SKM-1 treated with dmso at 0.1 percent for 144 hours (cell line): ENCODE measurements around the gene SYT6.
A peak's percentile ranks its signal among the peaks of the same experiment; 100 is the strongest.

ENCODE experiments used
- DNase-seq: peaks from one replicate; lab custom pipeline; 2025; ENCODE audit not compliant: unreplicated experiment; lab: John Stamatoyannopoulos, UW

Gene SYT6

DNA sequence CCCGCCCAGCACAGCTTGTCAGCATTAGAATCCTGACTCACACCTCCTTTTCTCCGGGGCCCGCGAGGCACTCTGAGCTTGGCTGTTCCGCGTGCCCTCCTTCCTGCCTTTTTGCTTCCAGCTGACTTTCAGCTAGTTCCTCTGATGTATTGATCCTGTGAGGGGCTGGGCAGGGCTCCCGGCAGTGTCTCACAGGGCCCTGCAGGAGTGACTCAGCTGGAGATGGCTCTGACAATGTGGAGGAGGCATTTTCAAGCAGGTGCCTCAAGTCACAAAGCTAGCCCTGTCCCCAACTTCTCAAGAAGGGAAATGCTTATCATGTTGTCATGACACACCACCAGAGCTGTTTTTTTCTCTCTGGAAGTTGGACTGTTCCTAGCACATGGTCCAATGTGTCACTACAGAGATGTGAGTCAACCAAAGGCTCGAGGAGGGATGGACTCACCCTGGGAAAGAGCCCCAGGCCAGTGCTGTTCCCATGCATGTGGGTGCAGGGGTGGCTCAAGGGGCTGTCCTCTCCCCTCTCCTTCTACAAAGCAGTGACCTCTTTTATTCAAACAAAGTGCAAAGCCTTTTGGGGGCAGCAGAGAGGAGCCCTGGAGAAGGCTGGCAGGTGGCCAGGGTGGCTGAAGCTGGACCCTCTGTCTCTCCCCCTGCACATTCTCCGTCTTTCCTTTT is 30.6 kb downstream of the SYT6 start:
- DNase-seq, result no peak

DNA sequence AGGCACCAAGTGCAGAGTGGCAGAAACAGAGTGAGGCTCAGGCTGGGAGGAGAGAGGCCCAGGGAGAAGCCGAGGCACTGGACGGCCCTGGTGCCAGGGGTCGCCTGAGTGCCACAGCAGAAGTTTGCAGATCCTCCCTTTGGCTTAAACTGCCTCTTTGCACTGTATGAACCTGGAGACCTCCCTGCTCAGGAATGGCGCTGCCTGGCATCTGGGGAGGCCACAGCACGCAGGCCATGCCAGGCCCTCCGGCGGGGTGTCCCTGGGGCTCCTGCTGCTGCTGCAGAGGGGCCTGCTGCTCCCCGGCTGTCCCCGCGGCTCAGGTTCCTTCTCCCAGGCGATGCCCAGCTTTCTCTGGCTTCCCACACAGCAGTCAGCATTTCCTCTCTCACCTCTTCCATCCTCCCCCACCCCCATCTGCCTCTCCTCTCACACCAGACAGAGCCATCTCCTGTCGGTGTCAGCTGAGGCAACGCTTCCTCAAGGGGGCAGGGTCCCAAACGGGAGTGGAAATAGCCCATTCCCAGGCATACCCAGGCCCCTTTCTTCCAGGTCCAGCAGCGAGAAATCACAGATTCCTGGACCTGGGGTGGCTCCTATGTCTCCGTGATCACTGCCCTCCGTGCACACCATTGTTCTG is 35.2 kb downstream of the SYT6 start:
- no peak for DNase-seq

DNA sequence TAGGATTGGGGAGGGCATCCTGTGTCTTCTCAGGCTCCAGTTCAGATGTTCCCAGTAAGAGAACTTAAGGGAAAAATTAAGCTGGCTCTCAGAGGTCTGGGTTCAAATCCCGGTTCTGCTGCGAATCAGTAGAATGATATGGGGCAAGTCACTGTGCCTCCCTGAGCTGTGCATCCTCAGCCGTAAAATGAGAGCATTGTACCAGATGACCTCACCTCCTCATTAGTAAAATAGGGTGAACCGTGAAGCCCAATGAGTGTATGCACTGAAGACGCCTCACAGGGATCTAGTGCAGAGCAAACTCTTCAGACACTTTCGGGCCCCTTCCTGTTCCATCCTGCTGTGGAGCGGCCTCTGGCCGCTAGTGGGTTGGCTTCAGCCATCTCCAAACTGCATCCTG is 36.0 kb downstream of the SYT6 start:
- DNase-seq, result no peak

DNA sequence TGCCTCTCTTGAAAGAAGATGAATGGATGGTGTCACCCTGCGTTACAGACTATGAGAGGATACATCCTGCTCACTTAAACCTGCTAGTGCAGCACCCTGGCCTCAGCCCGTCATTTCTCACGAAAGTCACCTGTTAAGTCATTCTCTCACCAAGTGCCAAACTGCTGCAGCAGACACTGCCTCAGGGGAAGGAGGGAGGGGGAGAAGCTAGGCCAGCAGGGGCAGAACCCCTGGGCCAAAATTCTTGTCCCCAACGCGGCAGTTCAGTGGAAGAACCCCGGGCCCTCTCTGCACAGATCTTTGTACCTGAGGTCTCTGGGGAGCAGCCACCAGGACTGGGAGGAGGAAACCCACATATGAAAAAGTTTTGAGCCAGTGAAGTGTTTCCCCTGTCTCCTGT is 37.6 kb downstream of the SYT6 start:
- no peak for DNase-seq

DNA sequence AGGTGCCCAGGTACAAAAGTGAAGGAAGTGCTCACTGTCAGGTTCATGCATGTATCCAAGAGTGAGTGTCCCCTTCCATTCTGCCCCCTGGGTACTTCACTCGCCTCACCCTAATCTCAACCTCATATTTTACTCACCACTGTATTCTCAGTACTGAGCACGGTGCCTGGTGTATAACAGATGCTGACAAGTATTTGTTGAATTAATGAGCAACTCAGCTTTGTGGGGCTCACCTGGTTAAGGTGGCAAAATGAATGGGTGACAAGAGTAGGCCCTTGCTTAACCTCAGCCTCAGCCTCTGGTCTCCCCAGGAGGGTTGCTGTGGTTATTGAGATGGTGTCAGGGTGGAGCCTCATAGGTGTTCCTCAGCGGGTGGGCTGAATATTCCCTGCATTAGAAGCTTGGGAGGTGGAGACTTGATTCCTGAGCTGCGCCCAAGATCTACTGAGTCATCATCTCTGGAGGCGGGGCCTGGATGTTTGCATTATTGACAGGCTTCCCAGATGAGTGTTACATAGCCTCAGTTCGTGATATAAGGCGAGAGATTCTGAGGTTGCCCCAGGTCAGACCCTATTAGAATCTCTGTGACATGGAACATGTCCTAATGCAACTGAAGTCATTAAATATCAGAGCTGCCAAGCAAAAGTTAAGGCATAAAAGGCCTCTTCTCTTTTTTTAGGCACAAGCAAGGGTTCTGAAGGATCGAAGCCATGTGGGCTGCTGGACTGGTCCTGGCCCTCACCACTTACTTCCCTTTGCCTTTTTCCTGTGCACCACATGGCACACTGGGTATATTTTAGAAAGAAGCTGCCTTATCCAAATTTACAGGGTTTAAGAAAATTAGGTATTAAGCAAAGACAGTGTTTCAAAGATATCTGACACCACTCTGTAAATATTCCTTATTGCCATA is 39.2 kb downstream of the SYT6 start:
- DNase-seq, result no peak

DNA sequence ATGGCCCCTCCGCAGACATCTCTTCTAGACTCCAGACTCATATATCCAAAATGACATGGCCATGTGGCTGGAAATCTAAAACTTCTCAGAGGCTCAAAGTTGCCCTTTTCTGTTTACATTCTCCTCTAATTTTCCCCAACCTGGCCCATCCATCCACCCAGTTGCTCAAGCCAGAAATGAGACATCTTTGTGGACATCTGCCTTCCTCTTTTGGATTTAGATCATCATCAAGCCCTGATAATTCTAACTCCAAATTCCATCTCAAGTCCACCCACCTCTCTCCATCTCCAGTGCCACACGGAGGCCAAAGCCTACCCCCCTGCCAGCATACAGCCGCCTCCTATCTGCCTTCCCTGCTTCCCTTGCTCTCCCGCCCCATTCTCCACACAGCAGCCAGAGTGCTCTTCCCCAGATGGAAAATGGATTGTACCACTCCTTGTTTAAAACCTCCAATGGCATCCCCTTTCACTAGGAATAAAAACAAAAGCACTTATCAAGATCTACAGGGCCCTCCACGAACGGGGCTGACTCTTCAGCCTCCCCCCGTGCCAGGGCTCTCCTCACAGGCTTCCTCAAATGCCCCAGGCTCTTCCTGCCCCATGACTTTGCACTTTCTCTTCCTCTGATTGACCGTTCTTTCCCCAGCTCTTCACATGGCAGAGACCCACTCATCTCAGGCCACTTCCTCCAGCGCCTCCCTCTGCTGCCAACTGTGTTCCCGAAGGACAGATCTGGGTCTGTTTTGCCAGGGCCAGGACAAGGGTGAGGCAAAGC is 40.1 kb downstream of the SYT6 start:
- DNase-seq, result peak; percentile 67

DNA sequence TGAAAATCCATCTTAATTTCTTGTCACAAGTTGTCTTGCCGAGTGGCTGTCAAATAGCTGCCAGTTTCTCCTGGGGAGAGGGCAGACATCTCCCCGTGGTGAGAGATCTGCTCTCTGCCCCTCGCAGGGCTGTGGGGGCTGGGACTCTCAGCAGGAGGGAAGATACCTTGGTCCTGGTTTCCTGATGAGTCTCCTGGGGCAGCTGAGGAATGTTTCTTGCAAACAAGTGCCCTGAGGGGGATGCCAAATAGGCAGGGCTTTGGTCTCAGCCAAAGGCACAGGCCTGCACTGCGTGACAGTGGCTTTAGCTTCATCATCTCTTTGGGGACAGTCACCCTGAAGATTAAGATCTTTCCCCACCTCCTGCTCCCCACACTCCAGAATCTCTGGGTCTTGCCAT is 40.9 kb downstream of the SYT6 start:
- DNase-seq, result no peak

DNA sequence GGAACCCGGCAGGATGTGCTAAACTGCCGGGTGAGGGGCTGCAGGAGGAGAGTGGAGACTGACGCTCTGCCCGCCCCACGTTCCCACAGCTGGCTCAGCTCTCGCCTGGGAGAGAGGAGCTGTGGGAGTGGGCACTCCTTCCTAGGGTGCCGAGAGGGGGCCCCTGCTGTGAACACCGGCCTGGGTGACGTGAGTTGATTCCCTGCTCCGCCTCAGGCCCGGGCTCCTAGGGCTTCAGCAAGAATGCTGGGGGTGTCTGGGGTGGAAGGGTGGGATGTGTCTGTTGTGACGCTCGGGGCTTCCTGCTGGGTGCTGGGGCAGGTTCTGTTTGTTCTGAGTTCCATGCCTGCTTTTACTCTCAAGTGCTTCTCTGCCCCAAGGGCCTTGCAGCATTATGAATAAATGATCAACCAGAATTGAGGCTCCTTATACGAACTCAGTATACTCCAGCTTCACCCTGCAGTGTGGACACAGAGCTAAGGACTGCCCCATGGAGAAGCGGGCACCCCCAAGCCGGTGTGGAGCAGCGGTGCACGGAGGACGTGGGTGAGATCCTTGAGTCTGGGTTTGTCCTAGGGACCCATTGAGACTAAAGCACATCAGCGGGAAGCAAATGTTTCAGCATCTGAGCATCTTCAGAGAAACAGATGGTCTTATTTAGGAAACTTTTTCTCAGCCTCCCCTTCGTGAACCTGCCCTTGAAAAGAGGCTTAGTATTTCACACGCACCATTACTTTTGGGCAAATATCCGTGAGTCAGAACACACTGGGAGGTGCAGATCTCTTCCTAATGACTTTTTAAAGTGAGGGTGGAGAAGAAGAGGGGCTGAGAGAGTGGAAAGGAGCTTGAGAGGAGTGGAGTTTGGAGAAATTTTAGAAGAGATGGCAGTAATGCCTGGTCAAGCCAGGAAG is 41.7 kb downstream of the SYT6 start:
- DNase-seq, result no peak

DNA sequence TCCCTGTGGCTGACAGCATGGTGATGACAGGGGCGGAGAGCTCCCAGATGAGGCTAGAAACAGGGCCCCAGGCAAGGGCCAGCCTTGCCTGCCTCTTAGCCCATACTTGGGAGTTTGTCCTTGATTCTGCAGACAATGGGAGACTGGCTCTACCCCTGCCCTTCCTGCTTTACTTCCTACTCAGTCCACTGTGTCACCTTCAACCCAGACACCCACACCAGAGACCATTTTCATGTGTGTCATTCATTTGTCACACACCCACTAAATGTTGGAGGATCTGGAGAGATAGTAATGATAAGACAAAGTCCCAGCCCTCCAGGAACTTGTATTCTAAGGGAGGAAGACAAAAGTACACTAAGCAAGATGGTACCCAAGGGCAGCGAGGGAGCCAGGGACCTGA is 43.7 kb downstream of the SYT6 start:
- DNase-seq, result no peak

DNA sequence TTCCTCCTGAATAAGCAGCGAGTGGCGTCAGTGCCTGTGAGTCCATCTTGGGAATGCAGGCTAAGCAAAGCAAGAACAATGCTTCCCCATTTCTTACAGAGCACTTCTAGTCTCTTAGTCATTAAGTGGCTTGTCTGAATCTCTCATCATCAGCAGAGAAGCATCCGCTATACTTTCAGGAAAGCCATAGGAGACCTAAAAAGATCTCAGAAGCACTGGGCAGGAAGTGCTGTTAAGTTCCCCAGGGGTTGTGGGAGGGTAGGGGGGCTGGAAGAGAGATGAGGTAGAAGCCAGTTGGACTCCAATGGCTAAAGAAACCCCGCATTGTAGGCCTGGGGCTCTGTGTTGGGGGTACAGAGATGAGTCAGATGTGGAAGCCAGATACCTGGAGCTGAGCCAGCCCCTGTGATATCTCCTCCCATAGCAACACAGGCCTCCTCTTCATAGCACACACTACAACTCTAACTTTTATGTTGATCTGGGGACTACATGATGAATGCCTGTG is 44.9 kb downstream of the SYT6 start:
- no peak for DNase-seq

DNA sequence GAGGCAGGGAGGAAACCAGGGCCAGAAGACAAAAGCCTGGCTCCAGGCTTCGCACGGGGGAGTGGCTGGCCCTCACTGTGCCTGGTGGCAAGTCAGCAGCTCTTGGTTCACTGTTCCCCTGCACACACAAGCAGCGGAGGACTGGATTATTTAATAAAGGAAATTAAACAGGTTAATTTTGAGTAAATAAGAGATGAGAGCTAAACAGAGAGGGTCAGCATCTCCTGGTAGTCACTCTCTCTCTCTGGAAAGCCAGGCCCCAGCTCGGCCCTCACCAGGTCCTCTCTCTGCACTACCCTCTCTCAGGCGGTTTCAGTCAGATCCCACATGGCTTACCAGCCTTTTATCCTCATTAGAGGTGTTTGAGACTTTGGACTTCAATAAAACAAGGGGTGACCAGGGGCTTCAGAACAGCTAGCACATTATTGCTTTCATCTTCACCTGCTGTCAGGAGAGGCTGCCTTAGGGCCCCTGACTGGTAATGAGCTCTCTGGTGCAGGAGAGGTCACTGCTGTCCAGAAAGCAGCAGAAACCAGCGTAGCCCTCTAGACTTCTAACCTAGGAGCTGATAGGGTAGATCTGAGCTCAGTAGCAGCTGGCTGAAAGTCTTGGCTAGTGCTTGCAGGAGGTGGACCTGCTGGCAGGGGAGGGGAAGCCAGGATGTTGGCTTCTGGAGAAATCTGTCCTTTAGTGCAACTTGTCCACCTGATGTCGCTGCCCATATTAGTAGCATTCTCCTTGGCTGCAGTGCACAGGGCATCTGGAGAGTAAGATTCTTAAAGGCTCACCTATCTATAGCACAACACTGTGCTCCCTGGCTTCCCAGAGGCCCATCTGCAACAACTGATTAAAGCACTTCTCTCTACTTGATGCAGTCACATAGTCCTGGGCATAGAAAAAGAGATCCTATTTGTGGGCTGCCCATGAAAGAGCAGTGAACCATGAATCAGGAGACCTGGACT is 45.9 kb downstream of the SYT6 start:
- DNase-seq, result no peak

DNA sequence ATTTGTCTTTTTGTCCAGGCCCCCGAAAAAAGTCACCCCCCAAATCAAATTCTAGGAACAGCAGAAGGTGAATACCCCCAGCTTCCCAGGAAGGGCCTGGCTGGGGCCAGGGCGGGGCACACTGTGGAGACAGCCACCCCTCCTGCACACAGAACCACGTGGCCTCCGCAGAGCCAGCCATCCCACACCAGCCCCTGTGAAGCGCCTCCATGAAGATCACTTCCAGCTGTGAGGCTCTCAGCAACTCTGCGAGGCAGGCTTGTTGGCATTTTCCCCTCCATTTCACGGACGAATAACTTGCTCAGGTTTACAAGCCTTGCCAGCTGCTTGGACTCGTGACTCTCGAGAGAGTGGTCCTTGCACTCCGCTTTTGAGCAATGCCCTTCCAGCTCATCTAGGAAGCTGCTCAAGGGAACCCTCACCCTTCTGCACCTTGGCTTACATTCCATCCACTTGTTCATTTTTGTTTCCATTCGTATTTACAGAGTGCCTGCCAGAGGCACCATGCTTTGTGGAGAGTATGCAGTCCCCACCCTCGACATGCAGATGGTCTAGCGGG is 48.2 kb downstream of the SYT6 start:
- DNase-seq, result no peak

DNA sequence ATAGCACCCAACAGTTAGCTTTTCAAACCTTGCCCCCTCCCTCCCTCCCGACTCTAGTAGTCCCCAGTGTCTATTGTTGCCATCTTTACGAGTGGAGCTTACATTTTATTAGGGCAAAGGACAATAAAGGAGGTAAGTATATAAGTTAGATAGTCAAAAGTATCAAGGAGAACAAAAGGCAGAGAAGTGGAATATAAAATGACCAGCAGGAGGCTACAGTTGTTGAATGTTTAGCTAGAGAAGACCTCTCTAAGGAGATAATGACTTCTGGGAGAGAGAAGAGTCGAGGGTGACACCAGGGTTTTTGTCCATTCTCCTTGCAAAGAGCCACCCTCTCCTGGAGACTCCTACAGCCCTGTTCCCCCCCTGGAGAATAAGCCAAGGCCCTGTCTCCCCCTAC is 48.7 kb downstream of the SYT6 start:
- no peak for DNase-seq

DNA sequence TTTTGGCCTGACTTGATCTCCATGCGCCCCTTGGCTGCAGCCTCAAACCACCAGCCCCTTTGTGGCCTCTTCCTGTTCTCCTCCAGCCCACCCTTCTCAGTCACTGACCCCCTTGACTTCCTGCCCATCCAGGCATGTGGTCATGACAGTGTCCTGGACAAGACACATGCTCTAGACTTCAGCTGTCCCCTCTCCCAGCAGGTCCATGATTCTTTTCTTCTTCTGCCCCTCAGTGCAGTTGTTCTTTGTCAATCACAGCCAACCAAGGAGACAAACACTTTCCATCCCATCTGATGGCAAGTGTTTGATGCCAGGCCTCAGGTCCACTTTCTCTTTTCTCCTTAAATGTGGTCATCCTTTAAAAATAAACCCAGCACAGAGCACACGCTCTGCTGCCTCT is 49.7 kb downstream of the SYT6 start:
- no peak for DNase-seq

DNA sequence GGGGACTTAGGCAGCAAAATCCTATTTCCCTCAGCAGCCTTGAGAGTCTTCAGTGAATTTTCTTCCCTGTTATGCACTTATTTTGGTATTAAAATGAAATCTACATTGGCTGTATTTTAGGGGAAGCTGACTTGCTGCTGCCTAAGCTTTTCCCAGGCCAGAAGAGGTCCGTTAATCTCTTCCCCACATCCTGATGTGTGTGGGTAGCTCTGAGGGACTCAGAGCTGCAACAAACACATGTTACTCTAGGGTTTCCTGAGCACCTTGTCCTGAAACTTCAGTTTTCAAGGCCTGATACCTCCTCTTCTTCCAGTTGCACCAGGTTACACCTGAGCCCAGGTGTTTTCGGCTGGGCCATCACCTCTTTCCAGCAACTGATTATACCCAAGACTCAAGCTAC is 51.5 kb downstream of the SYT6 start:
- no peak for DNase-seq

DNA sequence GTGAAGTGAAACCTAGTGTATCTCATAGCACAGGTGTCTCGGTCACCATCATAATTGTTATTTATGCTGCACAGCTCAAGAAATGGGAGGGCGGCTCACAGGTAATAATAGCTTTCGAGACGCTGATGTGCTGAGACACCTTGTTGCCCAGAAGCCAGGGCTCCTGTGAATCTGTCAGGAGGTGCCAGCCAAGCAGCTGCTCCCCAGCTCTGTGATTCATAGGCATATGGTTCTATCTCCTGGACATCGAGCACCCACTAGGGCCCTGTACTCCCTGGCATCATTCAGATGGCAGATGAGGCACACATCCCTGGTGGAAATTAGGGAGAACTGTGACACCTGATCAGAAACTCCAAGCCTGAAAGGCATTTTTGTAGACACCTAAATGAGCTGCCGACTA is 53.5 kb downstream of the SYT6 start:
- DNase-seq, result no peak

DNA sequence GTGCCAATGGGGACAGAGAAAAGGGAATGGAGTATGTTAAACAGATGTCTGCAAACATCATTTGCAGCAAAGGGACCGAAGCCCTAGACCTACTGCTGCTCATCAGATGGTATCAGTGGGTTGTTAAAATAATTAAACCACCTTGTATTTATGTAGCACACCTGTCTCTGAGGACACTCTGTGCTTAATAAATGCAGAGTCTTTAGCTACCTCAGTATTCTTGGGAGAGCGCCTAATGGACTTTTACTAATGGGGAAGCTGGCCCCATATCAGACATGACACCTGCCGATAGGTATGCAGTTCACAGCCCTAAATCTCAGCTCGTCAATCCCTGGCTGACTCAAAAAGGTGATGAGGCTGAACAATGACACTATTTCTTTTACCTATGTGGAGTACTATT is 54.4 kb downstream of the SYT6 start:
- no peak for DNase-seq

DNA sequence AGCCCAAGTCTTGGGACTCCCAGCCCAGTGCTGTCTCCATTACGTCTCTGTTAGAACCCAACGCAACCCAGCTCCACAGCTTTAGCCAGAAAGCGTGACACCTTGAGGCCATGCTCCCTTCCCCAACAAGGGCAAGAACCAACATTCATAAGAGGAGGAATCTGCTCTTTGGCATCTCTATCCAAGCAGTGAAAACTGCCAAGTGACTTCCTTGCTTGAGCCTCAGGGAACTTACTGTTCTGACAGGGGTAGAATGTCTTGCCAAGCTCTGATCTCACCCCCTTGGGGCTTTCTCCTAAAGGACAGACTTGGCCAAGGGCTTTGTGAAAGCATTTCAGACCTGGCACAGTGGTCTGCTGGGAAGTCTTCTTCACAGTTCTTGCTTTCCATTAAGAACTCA is 56.6 kb downstream of the SYT6 start:
- DNase-seq, result no peak

DNA sequence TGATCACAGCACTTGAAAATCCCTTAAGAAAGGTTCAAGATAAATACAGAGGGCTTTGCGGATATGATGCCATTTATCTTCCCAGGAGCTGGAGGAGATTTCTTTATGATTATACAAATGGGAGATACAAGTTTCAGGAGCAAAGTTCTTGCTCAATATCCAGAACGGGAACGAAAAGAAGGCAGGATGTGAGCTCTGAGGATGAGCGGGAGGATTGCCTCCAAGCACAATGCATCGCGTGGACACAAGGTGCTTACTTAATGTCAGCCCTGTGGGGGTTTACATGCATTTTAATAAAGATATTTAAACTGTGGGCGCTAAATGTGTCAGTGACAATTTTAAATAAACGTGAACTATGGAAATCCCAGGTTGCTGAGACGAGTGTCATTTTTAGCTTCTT is 59.0 kb downstream of the SYT6 start:
- DNase-seq, result no peak
